Type B pancreatic cell (in vitro differentiated cells): ENCODE results near the gene POFUT1. TPM values are rescaled to one million over a fixed set of nuclear protein-coding genes. Genes with fewer than 3 reads are reported as not detected.

Source experiments
- DNase-seq: peaks from one replicate; pipeline ENCODE4 v3.0.0; 2021; ENCODE audit warnings: mixed read lengths; ENCODE audit not compliant: unreplicated experiment; ENCODE audit errors: extremely low spot score
- H3K27ac Mint-ChIP-seq: 2 replicates; pipeline ENCODE4 v1.8.0; 2021; ENCODE audit warnings: mild to moderate bottlenecking, mixed read lengths
- H3K27me3 Mint-ChIP-seq: 2 replicates; pipeline ENCODE4 v1.8.0; 2021; ENCODE audit warnings: mixed read lengths
- H3K36me3 Mint-ChIP-seq: 2 replicates; pipeline ENCODE4 v1.8.0; 2021; ENCODE audit warnings: mixed read lengths
- H3K4me1 Mint-ChIP-seq: one replicate; pipeline ENCODE4 v1.8.0; 2021; ENCODE audit warnings: mixed read lengths; ENCODE audit not compliant: unreplicated experiment
- H3K4me3 Mint-ChIP-seq: 2 replicates; pipeline ENCODE4 v1.8.0; 2021; ENCODE audit warnings: mild to moderate bottlenecking, mixed read lengths
- H3K9me3 Mint-ChIP-seq: 2 replicates; pipeline ENCODE4 v1.8.0; 2021; ENCODE audit warnings: mixed read lengths
- CTCF ChIP-seq: fragments of 200-600 bp; sonication (generic); conservative IDR thresholded peaks from 2 replicates; pipeline ENCODE4 v1.5.0; 2021; ENCODE audit warnings: antibody characterized with exemption, mild to moderate bottlenecking
- total RNA-seq: library from RNA; stranded (reverse); gene quantifications from 2 replicates; pipeline ENCODE4 v1.2.1, GENCODE V29; 2021; ENCODE audit warnings: low replicate concordance

The POFUT1 gene
- total RNA-seq, 1 donor from 2014 or later = 55.8 TPM

DNA sequence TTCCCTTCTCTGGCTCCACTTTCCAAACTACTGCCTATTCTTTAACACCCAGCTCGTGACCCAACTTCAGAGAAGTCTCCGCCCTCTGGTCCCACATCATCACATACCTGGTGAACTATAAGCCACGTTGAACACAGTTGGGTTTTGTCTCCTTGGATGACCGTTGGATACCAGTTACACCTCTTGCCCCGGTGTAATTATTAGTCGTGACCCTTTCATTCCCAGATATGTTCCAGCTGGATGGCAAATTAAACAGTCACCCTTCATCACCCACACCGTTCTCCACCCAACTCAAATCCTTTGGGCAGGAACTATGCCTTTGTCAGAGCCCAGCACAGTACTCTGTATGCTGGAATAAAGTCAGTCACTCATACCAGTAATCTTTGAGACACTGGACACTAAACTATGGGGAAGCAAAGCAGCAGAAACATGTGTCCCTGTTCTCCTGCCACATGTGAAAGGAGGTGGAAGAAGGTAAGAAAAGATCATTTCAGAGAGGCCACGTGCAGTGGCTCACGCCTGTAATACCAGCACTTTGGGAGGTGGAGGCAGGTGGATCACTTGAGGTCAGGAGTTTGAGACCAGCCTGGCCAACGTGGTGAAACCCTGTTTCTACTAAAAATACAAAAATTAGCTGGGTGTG, 22.6 kb upstream of the POFUT1 start:
- DNase-seq = no peak
- H3K27ac Mint-ChIP-seq = no peak overlapping the region
- peaks cover 3% of the 10 kb centered on the region for H3K36me3 Mint-ChIP-seq
- no peaks in the 10 kb centered on the region for H3K9me3 Mint-ChIP-seq
- H3K4me3 Mint-ChIP-seq = no peak overlapping the region
- TF ChIP-seq CTCF = no peak
- no peaks in the 10 kb centered on the region for H3K27me3 Mint-ChIP-seq
- peaks cover 15% of the 10 kb centered on the region for H3K4me1 Mint-ChIP-seq

DNA sequence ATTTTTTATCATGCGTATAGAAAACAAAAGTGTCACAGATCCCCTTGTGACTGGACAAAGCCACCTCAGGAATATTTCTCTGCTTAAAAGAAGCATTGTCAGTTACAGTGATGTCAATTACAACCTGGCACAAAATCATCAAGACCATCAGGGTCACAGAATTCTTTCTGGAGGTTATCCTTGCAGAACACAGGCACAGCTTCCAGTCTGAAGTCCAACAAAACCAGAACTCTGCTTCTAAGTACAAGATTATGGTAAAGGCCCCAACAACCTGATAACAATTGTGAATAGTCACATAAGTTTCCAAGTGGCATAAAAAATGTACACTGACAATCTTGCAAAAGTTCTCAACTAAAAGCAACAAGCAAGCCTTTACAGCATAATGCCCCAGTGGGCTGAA, 21.2 kb upstream of the POFUT1 start:
- Mint-ChIP-seq H3K27ac (no peak overlapping the region), H3K9me3 (no peaks in the 10 kb centered on the region), H3K4me3 (no peak overlapping the region), H3K36me3 (peaks cover 3% of the 10 kb centered on the region), H3K27me3 (no peaks in the 10 kb centered on the region), H3K4me1 (peaks cover 22% of the 10 kb centered on the region)
- DNase-seq = no peak
- no peak for TF ChIP-seq CTCF

DNA sequence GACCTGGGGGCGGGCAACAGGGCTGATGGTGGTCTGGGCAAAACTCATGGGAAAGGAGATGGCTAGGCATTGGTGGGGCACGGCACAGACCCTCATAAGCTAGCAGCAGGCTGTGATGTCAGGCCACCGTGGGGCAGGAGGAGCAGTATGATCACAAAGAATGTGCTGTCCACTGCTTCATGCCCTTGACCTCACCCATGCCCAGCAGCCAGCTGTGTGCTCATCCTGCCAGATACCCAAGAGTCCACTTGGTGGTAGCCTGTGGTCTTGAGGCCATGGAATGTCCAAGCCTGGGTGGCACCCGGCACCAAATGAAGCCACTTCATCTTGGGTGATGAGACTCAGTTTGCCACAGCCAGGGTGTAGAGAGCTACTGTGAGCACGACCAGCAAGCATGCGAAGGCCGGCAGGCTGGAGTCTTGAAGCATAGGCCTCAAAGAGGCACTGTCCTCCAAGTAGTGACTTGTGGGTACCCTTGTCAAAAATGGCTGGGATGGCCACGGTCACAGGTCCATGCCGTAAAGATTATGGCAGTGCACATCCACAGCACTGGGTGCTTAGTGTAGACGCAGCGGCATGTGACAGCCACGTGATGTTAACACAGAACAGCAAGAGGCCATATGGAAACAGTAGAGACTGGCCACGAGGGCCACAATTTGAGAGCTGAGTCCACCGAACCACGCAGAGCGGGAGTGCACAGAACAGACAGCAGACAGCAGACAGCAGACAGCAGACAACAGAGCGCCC, 19.1 kb upstream of the POFUT1 start:
- Mint-ChIP-seq H3K36me3 (peaks cover 8% of the 10 kb centered on the region), H3K27me3 (no peaks in the 10 kb centered on the region), H3K9me3 (no peaks in the 10 kb centered on the region), H3K27ac (peak overlapping the region; percentile 87), H3K4me1 (peaks cover 28% of the 10 kb centered on the region), H3K4me3 (peak overlapping the region; percentile 90)
- no peak for TF ChIP-seq CTCF
- DNase-seq = no peak

GRCh38 chr20:32189123-32189410, 18.6 kb upstream of the POFUT1 start:
- Mint-ChIP-seq H3K4me3 (peak overlapping the region; percentile 90), H3K27me3 (no peaks in the 10 kb centered on the region), H3K27ac (peak overlapping the region; percentile 87), H3K9me3 (no peaks in the 10 kb centered on the region), H3K36me3 (peaks cover 11% of the 10 kb centered on the region), H3K4me1 (peaks cover 32% of the 10 kb centered on the region)
- no peak for DNase-seq
- TF ChIP-seq CTCF = no peak

DNA sequence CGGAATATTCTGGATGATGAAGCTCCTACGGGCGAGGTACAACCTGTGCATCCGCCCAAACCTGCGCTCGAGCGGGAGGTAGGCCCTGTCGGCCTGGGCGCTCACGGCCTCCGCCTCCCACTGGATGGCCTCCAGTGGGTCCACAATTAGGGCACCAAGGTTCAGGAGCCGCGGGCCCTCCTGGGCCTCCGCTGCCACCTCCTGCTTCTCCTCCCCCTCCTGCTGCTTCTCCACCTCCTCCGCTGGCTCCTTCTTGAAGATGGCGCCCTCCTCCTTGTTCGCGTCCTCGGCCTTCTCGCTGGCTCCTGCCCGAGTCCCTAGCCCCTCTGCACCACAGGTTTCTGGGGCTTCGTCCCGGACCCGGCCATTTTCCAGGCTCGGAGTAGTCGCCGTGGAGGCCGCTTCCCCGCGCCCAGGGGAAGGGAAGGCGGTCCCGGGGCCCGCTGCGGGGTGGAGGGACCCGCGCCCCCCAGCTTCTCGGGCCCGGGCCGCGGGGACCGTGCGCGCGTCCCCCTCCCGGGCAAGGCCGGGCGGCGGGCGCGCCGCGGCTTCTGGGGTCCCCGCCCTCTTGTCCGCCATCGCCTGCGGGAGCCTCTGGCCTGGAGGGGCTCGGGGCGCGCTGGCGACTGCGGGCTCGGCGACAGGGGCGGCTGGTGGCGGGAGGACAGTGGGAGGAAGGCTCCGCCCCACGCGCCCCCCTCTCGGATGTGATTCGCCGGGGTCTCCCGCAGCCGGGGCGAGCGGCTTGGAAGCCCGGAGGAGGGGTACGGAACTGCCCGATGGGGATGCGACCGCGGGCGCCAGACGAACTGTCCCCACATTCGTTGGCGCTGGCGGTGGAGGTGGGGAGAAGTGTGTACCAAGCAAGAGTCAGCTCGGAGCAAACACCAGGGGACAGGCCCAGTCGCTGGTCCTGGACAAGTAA, 17.7 kb upstream of the POFUT1 start:
- peak overlapping the region; percentile 84 for H3K27ac Mint-ChIP-seq

More for the DNA sequence above, 17.7 kb upstream of the POFUT1 start:
- peak; percentile 41 for TF ChIP-seq CTCF
- Mint-ChIP-seq H3K9me3 (no peaks in the 10 kb centered on the region), H3K4me3 (peak overlapping the region; percentile 91), H3K27me3 (no peaks in the 10 kb centered on the region), H3K36me3 (peaks cover 16% of the 10 kb centered on the region), H3K4me1 (peaks cover 34% of the 10 kb centered on the region)
- DNase-seq = peak; percentile 87
